HepG2 (cell line): ENCODE results near the gene DNAJB8.

Source experiments
- BRCA1 ChIP-seq: sonication (generic); formaldehyde crosslinking; IDR thresholded peaks from 2 replicates; pipeline ENCODE4 v1.4.0; 2020; ENCODE audit warnings: missing genetic modification reagents
- NR2F1 ChIP-seq, 2 experiments: fragments of 450-650 bp in 1 of 2; formaldehyde crosslinking in 1 of 2; IDR thresholded peaks; 2 replicates each; pipeline versions ENCODE4 v1.5.0 to v1.6.1; 2016 to 2020; ENCODE audit warnings: mild to moderate bottlenecking in 1 of 2, missing compliant biosample characterization in 1 of 2, missing genetic modification reagents in 1 of 2, moderate library complexity in 1 of 2
- POLR2AphosphoS5 ChIP-seq: IDR thresholded peaks from 2 replicates; pipeline ENCODE4 v1.6.1; 2012; ENCODE audit warnings: low read depth, low read length
- PPARG ChIP-seq: conservative IDR thresholded peaks from 2 replicates; pipeline ENCODE4 v1.6.1; 2016; ENCODE audit warnings: missing biosample characterization, missing genetic modification reagents
- SMAD9 ChIP-seq: sonication (generic); formaldehyde crosslinking; IDR thresholded peaks from 2 replicates; pipeline ENCODE4 v1.5.1; 2020; ENCODE audit warnings: mild to moderate bottlenecking, missing genetic modification reagents
- TFE3 ChIP-seq: IDR thresholded peaks from 2 replicates; pipeline ENCODE4 v1.6.1; 2016
- ZNF766 ChIP-seq: sonication (generic); formaldehyde crosslinking; IDR thresholded peaks from 2 replicates; pipeline ENCODE4 v1.5.0; 2020; ENCODE audit warnings: missing genetic modification reagents, borderline replicate concordance
- TF ChIP-seq, protein P1 (sequence below): IDR thresholded peaks from 2 replicates; pipeline ENCODE4 v1.6.1; 2016; ENCODE audit warnings: low read depth, control low read depth
- TF ChIP-seq, protein P2 (sequence below), 2 experiments: IDR thresholded peaks; 2 replicates each; pipeline ENCODE4 v1.6.1; 2011 to 2012; ENCODE audit warnings: low read length in 2 of 2, borderline replicate concordance in 1 of 2, low read depth in 1 of 2, mild to moderate bottlenecking in 1 of 2, moderate library complexity in 1 of 2
- TF ChIP-seq, protein P3 (sequence below): sonication (generic); formaldehyde crosslinking; IDR thresholded peaks from 2 replicates; pipeline ENCODE4 v1.5.0; 2020; ENCODE audit warnings: mild to moderate bottlenecking, missing genetic modification reagents, moderate library complexity

DNA sequence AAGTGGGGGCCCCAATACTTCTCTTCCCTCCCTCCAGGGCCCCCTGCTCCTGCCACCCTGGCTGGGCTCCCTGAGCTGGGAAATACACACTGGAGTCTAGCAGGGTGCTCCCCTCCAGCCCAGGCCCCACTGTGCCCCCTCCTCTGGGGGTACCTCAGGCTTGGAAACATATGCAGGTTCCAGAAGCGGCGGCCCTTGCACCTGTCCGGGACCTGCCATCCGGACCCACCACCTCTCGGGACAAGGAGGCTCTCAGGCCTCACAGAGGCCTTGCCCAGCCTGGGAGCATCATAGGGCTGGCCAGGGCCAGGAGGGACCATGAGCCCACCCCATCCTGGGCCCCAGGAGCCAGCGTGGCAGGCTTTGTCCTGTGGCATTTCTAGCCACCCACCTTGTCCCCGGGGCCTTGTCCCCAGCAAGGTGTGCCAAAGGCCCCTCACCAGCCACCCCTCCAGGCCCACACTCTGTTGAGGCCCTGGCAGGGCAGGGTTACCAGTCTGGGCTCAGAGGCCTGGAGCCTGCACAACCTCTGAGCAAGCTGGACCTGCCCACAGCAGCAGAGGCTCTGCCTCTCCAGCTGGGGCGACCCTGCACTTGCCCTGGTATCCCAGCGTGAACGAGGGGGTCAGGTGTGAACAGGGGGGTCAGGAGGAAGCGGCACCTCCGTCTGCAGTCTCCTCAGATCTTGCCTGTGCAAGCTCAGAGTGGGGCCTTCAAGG is 45.8 kb downstream of the DNAJB8 start:
- TF ChIP-seq POLR2AphosphoS5 (no peak), SMAD9 (CRISPR knock-in tag) (no peak), ZNF766 (CRISPR knock-in tag) (no peak), BRCA1 (CRISPR knock-in tag) (no peak), PPARG (no peak), TFE3 (no peak), NR2F1 (CRISPR knock-in tag; IDR thresholded peaks at IDR 0.05) (no peak)
- TF ChIP-seq, protein P1, sequence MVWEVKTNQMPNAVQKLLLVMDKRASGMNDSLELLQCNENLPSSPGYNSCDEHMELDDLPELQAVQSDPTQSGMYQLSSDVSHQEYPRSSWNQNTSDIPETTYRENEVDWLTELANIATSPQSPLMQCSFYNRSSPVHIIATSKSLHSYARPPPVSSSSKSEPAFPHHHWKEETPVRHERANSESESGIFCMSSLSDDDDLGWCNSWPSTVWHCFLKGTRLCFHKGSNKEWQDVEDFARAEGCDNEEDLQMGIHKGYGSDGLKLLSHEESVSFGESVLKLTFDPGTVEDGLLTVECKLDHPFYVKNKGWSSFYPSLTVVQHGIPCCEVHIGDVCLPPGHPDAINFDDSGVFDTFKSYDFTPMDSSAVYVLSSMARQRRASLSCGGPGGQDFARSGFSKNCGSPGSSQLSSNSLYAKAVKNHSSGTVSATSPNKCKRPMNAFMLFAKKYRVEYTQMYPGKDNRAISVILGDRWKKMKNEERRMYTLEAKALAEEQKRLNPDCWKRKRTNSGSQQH, result no peak
- TF ChIP-seq, protein P2, sequence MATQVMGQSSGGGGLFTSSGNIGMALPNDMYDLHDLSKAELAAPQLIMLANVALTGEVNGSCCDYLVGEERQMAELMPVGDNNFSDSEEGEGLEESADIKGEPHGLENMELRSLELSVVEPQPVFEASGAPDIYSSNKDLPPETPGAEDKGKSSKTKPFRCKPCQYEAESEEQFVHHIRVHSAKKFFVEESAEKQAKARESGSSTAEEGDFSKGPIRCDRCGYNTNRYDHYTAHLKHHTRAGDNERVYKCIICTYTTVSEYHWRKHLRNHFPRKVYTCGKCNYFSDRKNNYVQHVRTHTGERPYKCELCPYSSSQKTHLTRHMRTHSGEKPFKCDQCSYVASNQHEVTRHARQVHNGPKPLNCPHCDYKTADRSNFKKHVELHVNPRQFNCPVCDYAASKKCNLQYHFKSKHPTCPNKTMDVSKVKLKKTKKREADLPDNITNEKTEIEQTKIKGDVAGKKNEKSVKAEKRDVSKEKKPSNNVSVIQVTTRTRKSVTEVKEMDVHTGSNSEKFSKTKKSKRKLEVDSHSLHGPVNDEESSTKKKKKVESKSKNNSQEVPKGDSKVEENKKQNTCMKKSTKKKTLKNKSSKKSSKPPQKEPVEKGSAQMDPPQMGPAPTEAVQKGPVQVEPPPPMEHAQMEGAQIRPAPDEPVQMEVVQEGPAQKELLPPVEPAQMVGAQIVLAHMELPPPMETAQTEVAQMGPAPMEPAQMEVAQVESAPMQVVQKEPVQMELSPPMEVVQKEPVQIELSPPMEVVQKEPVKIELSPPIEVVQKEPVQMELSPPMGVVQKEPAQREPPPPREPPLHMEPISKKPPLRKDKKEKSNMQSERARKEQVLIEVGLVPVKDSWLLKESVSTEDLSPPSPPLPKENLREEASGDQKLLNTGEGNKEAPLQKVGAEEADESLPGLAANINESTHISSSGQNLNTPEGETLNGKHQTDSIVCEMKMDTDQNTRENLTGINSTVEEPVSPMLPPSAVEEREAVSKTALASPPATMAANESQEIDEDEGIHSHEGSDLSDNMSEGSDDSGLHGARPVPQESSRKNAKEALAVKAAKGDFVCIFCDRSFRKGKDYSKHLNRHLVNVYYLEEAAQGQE (IDR thresholded peaks at IDR 0.05; ENCODE audit: borderline replicate concordance in 1 of 2, low read depth in 1 of 2, low read length in 2 of 2), result no peak
- TF ChIP-seq, protein P3, sequence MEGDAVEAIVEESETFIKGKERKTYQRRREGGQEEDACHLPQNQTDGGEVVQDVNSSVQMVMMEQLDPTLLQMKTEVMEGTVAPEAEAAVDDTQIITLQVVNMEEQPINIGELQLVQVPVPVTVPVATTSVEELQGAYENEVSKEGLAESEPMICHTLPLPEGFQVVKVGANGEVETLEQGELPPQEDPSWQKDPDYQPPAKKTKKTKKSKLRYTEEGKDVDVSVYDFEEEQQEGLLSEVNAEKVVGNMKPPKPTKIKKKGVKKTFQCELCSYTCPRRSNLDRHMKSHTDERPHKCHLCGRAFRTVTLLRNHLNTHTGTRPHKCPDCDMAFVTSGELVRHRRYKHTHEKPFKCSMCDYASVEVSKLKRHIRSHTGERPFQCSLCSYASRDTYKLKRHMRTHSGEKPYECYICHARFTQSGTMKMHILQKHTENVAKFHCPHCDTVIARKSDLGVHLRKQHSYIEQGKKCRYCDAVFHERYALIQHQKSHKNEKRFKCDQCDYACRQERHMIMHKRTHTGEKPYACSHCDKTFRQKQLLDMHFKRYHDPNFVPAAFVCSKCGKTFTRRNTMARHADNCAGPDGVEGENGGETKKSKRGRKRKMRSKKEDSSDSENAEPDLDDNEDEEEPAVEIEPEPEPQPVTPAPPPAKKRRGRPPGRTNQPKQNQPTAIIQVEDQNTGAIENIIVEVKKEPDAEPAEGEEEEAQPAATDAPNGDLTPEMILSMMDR, result no peak
